SH-SY5Y (cell line): ENCODE data around the gene SPATA20.

Experiments
- GATA2 ChIP-seq: IDR thresholded peaks from 2 replicates; pipeline ENCODE4 v1.6.1; 2011; ENCODE audit warnings: mild to moderate bottlenecking, low read depth, low read length
- GATA3 ChIP-seq: IDR thresholded peaks from 2 replicates; pipeline ENCODE4 v1.6.1; 2011; ENCODE audit warnings: low read depth, mild to moderate bottlenecking, low read length, moderate library complexity

SPATA20 gene

DNA sequence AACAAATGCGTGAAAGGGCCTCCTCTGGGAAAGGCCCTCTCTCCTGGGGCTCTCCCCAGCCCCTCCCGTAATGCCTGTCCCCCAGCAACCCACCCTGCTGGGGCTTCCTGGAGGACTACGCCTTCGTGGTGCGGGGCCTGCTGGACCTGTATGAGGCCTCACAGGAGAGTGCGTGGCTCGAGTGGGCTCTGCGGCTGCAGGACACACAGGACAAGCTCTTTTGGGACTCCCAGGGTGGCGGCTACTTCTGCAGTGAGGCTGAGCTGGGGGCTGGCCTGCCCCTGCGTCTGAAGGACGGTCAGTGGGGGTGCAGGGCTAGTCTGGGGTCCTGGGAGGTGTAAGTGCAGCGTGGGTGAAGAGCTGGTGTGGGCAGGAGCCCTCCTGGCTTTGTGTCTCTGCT is 4.9 kb downstream of the SPATA20 start:
- TF ChIP-seq GATA3 (no peak), GATA2 (no peak)

DNA sequence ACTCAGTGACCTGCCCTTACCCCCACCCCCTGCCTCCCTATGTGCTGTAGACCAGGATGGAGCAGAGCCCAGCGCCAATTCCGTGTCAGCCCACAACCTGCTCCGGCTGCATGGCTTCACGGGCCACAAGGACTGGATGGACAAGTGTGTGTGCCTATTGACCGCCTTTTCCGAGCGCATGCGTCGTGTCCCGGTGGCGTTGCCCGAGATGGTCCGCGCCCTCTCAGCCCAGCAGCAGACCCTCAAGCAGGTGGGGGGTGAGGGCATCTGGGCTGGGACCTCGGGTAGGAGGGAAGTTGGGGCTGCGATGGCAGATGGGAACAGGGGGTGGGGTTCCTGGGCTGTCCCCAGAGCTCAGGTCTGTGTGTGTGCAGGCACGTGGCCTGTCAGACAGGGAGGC is 7.2 kb downstream of the SPATA20 start:
- TF ChIP-seq GATA3 (no peak), GATA2 (no peak)

DNA sequence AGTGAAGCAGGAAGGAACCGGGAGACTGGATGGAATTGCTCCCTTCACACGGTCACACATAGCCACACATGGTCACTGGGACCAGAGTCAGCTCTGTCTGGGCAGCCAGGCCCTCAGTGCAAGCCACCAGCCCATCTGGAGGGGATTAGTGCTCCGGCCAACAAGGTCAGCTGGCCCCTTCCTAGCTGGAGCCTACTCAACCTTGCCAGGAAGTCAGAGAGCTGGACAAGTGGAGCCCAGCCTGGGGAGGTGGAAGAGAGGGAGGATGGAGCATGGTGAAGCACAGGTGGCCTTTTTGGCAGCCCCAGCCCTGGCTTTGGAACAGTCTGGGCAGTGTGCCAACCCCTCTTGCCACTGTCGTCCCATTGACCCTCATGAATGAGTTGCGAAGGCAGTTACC is 9.8 kb downstream of the SPATA20 start:
- TF ChIP-seq GATA2 (no peak), GATA3 (no peak)

DNA sequence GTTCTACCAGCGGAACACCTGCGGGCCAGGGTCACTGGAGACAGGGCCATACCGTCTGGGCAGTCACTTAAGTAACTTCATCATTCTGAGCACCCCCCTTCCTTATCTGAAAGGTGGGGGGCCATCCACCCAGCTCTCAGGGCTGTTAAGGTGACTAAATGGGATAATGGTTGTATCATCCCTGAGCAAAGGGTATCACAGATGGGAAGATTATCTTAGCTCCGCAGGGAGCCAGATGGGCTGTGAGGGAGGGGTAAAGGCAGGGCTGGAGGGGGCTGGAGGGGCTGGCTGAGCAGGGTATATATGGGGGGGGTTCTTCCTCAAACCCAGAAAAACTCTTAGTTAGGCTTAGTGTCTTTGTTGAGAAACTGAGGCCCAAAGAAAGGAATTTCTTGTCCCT is 10.7 kb downstream of the SPATA20 start:
- TF ChIP-seq GATA2 (peak; percentile 65), GATA3 (no peak)

DNA sequence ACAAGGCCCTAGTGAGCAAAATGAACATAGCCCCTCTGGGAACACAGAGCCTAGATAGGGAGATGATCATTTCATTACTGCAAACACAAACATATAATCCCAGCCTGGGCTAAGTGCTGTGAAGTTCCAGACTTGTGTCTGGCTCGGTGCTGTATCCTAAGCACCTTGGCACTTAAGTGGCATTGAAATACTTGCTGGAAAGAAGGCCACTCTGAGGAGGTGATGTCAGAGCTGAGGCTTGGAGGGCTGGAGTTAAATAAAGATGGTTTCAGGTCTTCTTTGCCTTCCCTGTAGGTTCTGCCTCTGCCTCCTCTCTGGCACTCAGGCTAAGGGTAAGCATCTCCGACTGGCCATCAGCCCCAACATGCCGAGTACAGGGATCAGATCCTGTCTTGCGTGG is 11.1 kb downstream of the SPATA20 start:
- TF ChIP-seq GATA2, result no peak
- TF ChIP-seq GATA3, result no peak

DNA sequence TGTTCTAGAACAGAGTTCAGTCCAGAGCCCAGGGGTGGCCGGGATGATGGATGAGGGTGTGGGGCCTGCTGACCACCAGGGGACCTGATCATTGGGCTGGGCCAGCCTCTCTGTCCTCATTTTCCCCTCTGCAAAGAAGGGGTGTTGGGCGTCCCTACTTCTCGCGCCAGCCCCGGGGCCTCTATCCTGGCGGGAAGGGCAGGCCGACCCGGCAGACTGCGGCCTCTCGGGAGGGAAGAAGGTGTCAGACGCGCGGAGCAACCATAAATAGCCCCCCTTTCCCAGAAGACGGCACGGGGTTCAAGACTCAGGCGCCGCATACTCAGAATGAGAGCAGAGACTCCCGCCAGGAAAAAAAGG is 11.6 kb downstream of the SPATA20 start:
- no peak for TF ChIP-seq GATA3
- no peak for TF ChIP-seq GATA2

DNA sequence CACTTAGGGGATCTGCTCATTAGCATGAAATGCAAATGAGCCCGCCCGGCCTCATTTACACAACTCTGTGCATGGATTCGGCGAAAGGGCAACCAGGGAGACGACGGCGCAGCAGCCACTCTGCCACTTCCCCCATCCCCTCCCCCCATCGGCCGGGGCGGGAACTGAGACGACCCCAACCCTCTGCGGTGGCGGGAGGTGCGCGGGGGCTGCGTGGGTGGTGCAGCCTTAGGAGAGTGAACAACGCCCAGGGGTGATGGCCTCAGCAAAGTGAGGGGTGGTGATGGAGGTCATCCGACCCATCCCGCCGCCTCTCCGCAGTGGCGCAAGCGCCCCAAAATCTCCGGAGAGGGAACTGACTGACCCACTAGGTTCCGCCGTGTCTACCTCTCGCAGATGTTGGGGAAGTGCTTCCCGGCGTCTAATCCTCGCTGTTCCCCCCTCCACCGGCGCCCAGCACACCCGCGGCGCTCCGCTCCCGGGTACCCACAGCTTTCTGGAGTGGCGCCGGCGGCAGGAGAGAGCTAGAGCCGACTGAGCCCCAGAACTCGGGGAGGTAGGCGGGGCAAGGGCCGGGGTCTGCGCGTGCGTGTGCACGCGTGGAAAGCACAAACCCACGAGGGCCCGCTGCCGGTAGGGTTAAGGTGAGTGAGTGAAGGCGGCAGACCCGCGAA is 12.1 kb downstream of the SPATA20 start:
- TF ChIP-seq GATA3 (no peak), GATA2 (no peak)

DNA sequence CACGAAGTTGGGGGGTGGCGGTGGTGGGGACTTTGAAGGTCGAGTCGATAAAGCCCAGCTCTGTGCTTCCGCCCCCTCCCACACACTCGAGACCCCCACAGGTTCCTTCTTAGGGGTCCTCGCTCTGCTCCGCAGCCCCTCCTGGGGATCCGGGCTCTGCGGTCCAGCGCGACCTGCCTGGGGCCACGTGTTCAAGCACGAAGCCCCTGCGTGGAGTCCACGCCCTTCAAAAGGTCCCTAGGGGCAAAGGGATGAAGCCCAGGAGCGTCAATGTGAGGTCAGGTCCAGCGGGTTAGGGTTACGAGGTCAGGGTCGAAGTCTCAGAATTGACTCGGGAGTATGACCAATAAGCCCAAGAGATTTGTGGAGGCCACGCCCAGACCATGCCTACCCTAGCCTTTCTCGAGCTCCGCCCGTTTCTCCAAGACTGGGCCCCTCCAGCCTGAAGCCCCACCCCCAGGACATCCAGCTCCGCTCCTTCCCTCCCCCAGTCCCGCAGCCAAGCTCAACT is 12.8 kb downstream of the SPATA20 start:
- no peak for TF ChIP-seq GATA3
- TF ChIP-seq GATA2, result no peak

DNA sequence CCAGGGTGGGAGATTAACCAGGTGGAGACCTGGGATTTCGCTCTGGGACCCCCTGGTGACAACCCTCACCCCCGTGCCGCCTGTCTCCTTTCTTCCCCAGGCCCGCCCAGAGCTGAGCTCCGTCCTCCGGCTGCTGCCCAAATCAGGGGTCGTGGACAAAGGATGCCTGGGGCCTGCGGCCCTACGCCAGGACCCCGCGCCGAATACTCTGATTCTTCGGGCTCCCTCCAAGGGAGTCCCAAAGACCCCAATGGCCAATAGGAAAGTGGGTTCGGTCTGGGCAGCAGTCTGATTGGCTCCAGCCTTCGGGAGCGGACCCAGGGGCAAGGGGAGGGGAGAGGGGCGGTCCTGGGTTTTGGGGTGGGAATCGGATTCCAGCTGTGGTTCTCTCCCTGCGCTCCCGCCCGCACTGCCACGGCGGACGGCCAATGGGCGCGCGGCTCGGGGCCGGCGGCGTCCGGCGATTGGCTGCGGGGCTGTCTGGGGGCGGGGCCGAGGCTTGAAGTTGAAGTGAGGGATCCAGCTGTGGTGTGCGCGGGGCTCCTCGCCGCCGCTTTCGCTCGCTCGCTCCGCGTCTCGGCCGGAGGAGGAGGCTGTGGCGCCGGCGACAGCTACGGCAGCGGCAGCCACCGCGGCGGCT is 13.3 kb downstream of the SPATA20 start, which contains the start of gene CACNA1G:
Gene CACNA1G (plus strand): TSS at position 531 of the 640 bp plus-strand sequence. CDS start 745 bp downstream, outside the sequence.
- TF ChIP-seq GATA3, result no peak
- TF ChIP-seq GATA2, result no peak

DNA sequence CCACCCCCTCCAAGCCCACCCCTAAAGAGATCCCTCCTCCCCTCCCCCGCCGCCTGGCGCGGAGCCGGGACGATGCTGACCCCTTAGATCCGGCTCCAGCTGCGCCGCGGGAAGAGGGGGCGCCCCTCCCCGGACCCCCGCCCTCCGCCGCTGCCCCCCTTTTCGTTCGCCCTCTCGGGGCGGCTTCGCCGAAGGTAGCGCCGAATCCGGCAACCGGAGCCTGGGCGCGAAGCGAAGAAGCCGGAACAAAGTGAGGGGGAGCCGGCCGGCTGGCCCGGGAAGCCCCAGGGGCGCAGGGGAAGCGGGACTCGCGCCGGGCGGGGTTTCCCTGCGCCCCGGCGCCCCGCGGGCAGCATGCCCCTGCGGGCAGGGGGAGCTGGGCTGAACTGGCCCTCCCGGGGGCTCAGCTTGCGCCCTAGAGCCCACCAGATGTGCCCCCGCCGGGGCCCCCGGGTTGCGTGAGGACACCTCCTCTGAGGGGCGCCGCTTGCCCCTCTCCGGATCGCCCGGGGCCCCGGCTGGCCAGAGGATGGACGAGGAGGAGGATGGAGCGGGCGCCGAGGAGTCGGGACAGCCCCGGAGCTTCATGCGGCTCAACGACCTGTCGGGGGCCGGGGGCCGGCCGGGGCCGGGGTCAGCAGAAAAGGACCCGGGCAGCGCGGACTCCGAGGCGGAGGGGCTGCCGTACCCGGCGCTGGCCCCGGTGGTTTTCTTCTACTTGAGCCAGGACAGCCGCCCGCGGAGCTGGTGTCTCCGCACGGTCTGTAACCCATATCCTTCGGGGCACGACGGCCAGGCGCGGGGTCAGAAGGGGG is 14.2 kb downstream of the SPATA20 start:
- TF ChIP-seq GATA2 (no peak), GATA3 (no peak)

DNA sequence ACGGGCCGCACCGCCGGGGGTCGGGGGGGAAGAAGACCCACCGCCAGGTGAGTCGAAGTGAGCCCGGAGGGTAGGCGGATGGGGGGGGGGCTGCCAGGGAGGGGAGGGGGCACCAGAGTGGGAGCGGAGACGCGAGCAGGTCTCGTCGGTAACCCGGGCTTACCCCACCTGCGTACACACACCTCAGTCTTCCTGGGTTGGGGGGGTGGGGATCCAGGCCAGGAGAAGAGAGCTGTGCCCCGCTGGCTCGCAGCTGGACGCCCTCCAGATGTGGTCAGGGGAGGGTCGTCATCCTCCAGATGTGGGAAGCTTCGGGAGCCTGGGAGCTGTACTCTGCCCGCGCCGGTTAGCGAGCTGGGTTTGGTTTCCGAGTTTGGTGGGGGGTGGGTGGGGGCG is 14.8 kb downstream of the SPATA20 start:
- TF ChIP-seq GATA2 (no peak), GATA3 (no peak)

DNA sequence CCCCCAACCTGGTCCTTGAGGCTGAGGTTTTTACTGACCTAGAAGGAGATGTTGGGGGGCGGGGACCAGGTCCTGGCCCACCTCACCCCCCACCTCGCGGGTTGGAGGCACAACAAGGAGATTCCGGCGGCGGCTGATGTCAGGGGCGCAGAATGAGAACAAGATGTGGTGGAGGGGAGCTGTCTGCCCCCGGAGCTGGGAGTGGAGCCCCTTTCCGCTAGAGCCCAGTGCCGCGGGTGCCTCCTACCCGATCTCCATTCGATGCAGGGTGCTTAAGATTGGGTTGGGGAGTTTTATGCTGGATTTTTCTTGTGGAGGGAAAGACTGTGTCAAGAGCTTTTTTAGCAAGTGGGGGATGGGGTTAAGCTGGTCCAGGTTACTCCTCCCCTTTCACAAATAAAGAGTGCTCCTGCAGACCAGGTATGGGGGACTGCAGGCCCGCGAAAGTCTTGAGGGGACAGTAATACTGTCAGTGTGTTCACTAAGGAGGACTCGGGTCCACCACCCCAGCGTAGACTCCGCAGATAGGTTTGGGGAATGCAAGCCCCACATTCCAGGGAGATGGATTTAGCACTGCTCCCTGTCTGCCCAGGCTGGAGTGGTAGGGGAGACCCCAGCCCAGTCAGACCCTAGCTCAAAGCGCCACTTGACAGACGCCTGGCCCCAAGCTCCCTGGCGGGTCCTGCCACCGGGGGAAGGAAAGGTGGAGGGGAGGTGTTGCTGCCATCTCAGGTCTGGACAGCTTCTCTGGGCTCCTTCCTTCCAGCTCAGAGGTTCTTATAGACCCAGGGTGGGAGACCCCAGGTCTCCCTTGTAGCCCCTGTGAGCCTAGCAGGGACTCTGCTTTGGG is 15.5 kb downstream of the SPATA20 start:
- TF ChIP-seq GATA2 (no peak), GATA3 (no peak)

DNA sequence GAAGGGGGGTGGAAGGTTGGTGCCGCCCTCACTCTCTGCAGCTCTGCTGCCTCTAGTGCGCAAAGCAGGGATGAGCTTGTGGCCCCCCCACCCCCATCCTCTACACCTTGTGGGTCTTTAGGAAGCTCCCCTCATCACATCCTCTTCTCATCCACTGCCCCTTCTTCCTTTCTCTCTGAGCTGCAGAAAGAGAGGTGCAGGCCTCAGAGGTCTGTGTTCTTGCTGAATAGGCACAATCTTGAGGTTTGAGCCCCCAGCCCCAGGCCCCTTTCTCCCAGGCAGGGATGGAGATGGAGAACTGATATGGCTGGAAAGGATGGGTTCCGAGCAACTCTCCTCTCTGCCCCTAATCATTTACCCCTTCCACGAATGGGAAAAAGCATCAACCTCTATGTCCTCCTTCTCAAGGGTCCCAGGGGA is 16.1 kb downstream of the SPATA20 start:
- TF ChIP-seq GATA2 (peak; percentile 26; the same call in 1 of the 2 replicates), GATA3 (no peak)
